ENCODE results near the gene VMP1. TPM values are rescaled to one million over a fixed set of nuclear protein-coding genes. Genes with fewer than 3 reads are reported as not detected.
"Not testable (repeated sequence)": the region's sequence is repeated elsewhere in the genome, so short reads cannot be mapped to it uniquely, and the experiment has no call there.

The VMP1 gene
- total RNA-seq, 1 donor from 2014 or later: 64.9 TPM

DNA sequence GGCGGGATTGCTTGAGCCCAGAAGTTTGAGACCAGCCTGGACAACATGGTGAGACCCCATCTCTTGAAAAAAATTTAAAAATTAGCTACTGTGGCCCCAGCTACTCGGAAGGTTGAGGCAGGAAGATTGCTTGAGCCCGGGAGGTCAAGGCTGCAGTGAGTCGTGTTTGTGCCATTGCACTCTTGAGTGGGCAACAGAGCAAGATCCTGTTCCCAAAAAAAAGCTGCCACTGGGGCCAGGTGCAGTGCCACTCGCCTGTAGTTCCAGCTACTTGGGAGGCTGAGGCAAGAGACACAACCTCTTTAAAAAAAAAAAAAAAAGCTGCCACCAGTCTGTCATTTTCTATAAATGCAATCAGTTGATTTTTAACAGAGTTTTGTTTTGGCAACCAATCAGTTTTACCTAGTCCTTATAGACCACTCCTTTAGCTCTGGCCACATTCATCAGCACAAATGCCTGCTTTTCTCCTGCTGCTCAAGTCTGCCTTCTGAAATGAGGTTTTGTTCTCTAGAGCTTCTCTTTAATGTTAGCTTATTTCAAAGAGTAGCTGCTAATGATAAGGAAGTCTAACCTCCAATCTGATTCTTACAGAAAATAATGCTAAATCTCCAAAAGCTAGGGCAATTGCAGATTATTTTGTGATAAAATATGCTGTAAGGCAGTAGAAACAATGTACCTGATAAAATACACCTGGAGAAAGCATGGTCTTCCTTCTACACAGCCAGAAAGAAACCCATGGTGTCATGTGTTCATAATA is 120.4 kb downstream of the VMP1 start:
- no peak for DNase-seq (ENCODE audit: low spot score)
- no peak overlapping the region for H3K27ac Mint-ChIP-seq (ENCODE audit: unreplicated experiment)
- peaks cover 8% of the 10 kb centered on the region for H3K4me1 Mint-ChIP-seq (ENCODE audit: unreplicated experiment)
- H3K9me3 Mint-ChIP-seq (ENCODE audit: unreplicated experiment): no peaks in the 10 kb centered on the region
- peaks cover 2% of the 10 kb centered on the region for H3K27me3 Mint-ChIP-seq (ENCODE audit: unreplicated experiment)
- no peaks in the 10 kb centered on the region for H3K36me3 Mint-ChIP-seq (ENCODE audit: low read depth, unreplicated experiment)
- no peak overlapping the region for H3K4me3 Mint-ChIP-seq (ENCODE audit: unreplicated experiment)
- TF ChIP-seq, protein P1, sequence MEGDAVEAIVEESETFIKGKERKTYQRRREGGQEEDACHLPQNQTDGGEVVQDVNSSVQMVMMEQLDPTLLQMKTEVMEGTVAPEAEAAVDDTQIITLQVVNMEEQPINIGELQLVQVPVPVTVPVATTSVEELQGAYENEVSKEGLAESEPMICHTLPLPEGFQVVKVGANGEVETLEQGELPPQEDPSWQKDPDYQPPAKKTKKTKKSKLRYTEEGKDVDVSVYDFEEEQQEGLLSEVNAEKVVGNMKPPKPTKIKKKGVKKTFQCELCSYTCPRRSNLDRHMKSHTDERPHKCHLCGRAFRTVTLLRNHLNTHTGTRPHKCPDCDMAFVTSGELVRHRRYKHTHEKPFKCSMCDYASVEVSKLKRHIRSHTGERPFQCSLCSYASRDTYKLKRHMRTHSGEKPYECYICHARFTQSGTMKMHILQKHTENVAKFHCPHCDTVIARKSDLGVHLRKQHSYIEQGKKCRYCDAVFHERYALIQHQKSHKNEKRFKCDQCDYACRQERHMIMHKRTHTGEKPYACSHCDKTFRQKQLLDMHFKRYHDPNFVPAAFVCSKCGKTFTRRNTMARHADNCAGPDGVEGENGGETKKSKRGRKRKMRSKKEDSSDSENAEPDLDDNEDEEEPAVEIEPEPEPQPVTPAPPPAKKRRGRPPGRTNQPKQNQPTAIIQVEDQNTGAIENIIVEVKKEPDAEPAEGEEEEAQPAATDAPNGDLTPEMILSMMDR (IDR thresholded peaks at IDR 0.05; ENCODE audit: unreplicated experiment): no peak

DNA sequence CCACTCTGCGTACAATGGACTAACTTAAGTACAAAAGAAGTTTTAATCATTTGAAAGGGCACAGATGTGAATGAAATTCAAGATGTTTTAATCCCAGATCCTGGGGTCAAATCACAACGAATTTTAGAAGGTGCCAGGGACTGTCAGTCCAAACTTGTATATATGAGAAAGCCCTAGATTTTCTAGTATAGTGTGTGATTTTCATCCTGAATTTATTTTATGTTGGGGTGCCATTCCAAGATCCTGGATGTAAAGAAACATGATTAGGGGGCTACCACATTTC is 121.0 kb downstream of the VMP1 start:
- Mint-ChIP-seq H3K9me3 (ENCODE audit: unreplicated experiment) (no peaks in the 10 kb centered on the region), H3K4me1 (ENCODE audit: unreplicated experiment) (peaks cover 8% of the 10 kb centered on the region), H3K4me3 (ENCODE audit: unreplicated experiment) (no peak overlapping the region), H3K36me3 (ENCODE audit: low read depth, unreplicated experiment) (no peaks in the 10 kb centered on the region), H3K27ac (ENCODE audit: unreplicated experiment) (peak overlapping the region; percentile 9), H3K27me3 (ENCODE audit: unreplicated experiment) (peaks cover 2% of the 10 kb centered on the region)
- TF ChIP-seq, protein P1 (IDR thresholded peaks at IDR 0.05; ENCODE audit: unreplicated experiment): no peak
- no peak for DNase-seq (ENCODE audit: low spot score)

DNA sequence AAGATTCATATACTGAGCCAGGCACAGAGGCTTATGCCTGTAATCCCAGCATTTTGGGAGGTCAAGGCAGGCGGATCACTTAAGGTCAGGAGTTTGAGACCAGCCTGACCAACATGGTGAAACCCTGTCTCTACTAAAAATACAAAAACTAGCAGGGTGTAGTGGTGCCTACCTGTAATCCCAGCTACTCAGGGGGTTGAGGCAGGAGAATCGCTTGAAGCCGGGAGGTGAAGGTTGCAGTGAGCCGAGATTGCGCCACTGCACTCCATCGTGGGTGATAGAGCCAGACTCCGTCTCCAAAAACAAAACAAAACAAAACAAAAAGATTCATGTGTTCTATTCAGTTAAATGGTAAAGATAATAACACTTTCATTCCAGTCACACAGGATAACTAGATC is 121.4 kb downstream of the VMP1 start:
- not testable (repeated sequence) for DNase-seq (ENCODE audit: low spot score)

DNA sequence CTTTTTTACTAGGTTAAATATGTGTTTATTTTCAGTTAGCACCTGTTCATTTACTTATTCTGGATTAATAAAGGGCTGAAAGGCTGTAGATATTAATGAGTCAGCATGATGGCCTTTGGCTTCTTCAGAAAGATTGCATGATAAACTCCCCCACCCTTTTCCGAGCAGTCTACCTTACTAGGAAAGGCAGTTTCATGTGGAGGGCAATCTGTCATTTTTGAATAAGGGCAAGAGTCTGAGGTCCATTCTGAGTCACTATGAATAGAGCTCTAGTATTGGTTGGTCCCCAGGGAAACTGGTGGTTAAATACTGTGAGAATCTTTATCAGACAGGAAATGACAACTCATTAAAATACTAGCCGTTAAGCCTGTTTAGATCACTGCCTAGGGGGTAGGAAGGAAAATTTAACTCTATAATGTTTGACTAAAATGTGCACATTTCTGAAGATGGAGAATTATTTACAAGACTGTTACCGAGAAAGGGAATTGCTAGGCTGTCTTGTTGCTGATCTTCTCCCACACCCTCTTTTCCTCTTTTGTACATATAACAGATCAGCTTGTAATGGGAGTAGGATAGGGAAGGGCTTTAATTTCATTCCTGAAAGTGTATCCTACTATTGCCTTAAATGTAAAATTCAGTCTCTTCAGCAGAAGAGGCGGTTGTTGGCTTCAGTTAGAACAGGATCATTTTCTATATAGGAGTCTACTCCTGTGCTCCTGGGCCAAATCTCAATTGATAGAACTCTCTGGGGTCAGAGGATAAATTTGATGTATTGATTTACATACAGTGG is 122.0 kb downstream of the VMP1 start:
- H3K9me3 Mint-ChIP-seq (ENCODE audit: unreplicated experiment): no peaks in the 10 kb centered on the region
- H3K27ac Mint-ChIP-seq (ENCODE audit: unreplicated experiment): peak overlapping the region; percentile 13
- DNase-seq (ENCODE audit: low spot score): no peak
- H3K36me3 Mint-ChIP-seq (ENCODE audit: low read depth, unreplicated experiment): no peaks in the 10 kb centered on the region
- peaks cover 10% of the 10 kb centered on the region for H3K4me1 Mint-ChIP-seq (ENCODE audit: unreplicated experiment)
- TF ChIP-seq, protein P1 (IDR thresholded peaks at IDR 0.05; ENCODE audit: unreplicated experiment): no peak
- H3K4me3 Mint-ChIP-seq (ENCODE audit: unreplicated experiment): no peak overlapping the region
- peaks cover 2% of the 10 kb centered on the region for H3K27me3 Mint-ChIP-seq (ENCODE audit: unreplicated experiment)

More for the DNA sequence above, 121.4 kb downstream of the VMP1 start:
- not testable (repeated sequence) for H3K9me3 Mint-ChIP-seq (ENCODE audit: unreplicated experiment); H3K4me3 Mint-ChIP-seq (ENCODE audit: unreplicated experiment); H3K27me3 Mint-ChIP-seq (ENCODE audit: unreplicated experiment); H3K4me1 Mint-ChIP-seq (ENCODE audit: unreplicated experiment); H3K27ac Mint-ChIP-seq (ENCODE audit: unreplicated experiment); H3K36me3 Mint-ChIP-seq (ENCODE audit: low read depth, unreplicated experiment)

DNA sequence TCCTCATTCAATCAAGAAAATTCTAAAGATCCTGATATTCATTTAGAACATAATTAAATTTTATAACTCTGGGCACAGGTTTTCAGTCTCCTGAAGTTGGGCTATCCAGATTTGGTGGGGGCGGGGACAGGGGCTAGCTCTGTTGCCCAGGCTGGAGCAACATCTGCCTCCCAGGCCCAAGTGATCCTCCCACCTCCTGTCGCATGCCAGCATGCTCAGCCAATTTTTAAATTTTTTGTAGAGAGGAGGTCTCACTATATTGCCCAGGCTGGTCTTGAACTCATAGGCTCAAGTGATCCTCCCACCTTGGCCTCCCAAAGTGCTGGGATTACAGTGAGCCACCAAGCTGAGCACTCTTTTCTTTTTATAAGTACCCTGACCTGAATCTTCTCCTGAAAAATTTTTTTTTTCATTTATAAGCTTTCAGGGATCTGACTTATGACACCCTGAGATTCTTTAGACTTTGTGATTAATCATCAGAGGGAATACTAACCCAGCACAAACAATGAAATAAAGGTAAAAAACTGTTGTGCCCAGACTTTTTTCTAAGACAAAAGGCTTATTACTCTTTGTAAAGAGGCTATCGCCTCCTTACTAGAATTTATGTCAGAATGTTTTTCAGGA is 122.7 kb downstream of the VMP1 start:
- TF ChIP-seq, protein P1 (IDR thresholded peaks at IDR 0.05; ENCODE audit: unreplicated experiment): no peak
- no peaks in the 10 kb centered on the region for H3K9me3 Mint-ChIP-seq (ENCODE audit: unreplicated experiment)
- H3K4me1 Mint-ChIP-seq (ENCODE audit: unreplicated experiment): peaks cover 10% of the 10 kb centered on the region
- DNase-seq (ENCODE audit: low spot score): no peak
- no peak overlapping the region for H3K4me3 Mint-ChIP-seq (ENCODE audit: unreplicated experiment)
- no peaks in the 10 kb centered on the region for H3K36me3 Mint-ChIP-seq (ENCODE audit: low read depth, unreplicated experiment)
- H3K27ac Mint-ChIP-seq (ENCODE audit: unreplicated experiment): no peak overlapping the region
- H3K27me3 Mint-ChIP-seq (ENCODE audit: unreplicated experiment): peaks cover 2% of the 10 kb centered on the region

All from endothelial cell (in vitro differentiated cells).